K562 (cell line): ENCODE results near the gene ALCAM. TPM values are rescaled to one million over a fixed set of nuclear protein-coding genes. Genes with fewer than 3 reads are reported as not detected.

Source experiments
- ATAC-seq: fragments of 200-7000 bp; cut with Tn5 transposase; 3 replicates; pipeline ENCODE4 v1.9.1; 2020; ENCODE audit warnings: moderate library complexity
- BruUV-seq: library from RNA; stranded (reverse); fragments of 400-500 nt; replicated peaks from 2 replicates; lab custom pipeline; 2021; lab: Mats Ljungman, UMichigan
- CTCF ChIA-PET: fragments of 300-600 bp; formaldehyde crosslinking; extraction: SDS; loops from one replicate; lab custom pipeline; 2021; ENCODE audit warnings: low intra/inter-chr PET ratio; lab: Yijun Ruan, JAX
- POLR2A ChIA-PET: fragments of 300-600, 350-650 bp; sonication (Branson Sonifier 250); formaldehyde crosslinking; extraction: SDS; loops from one replicate; lab custom pipeline; 2021; ENCODE audit warnings: antibody characterized with exemption, inconsistent platforms; lab: Yijun Ruan, JAX
- DNase-seq, 4 experiments: peaks; one replicate each; pipeline versions ENCODE4 v3.0.0 to v3.0.0-alpha.2; 2011 to 2018; ENCODE audit warnings: low spot score in 3 of 4, mixed read lengths in 3 of 4; ENCODE audit errors: extremely low read depth in 1 of 4
- FAIRE-seq: peaks from 2 replicates; lab custom pipeline; 2011; peaks lifted over from hg19 to GRCh38; lab: Jason Lieb, UNC
- H2AFZ ChIP-seq: 2 replicates; pipeline ENCODE4 v1.6.0; 2011; ENCODE audit warnings: low read depth, low read length, control low read depth, inconsistent platforms
- H3K27ac ChIP-seq: fragments of 200-600 bp; 3 replicates; pipeline ENCODE4 v1.8.0; 2011; ENCODE audit warnings: low read depth, mild to moderate bottlenecking, control low read depth, inconsistent platforms, low read length, moderate library complexity, mixed read lengths; ENCODE audit errors: extremely low read depth
- H3K27me3 ChIP-seq, 2 experiments: fragments of 300-600 bp in 1 of 2; 2 replicates in 1 of 2; 3 replicates in 1 of 2; pipeline versions ENCODE4 v1.6.0 to v1.8.0; 2011; ENCODE audit warnings: inconsistent platforms in 2 of 2, low read length in 2 of 2, mild to moderate bottlenecking in 1 of 2, mixed read lengths in 1 of 2, moderate library complexity in 1 of 2; ENCODE audit not compliant: control insufficient read depth in 2 of 2, insufficient read depth in 2 of 2
- H3K36me3 ChIP-seq: fragments of 300-600 bp; 3 replicates; pipeline ENCODE4 v1.8.0; 2011; ENCODE audit warnings: mild to moderate bottlenecking, low read length, inconsistent platforms; ENCODE audit not compliant: control insufficient read depth, insufficient read depth
- H3K4me1 ChIP-seq, 2 experiments: fragments of 200-600 bp in 1 of 2; replicated peaks in 1 of 2; 2 replicates in 1 of 2; 3 replicates in 1 of 2; pipeline versions ENCODE4 v1.5.1 to v1.8.0; 2011; ENCODE audit warnings: inconsistent platforms in 2 of 2, low read length in 2 of 2, mild to moderate bottlenecking in 1 of 2, mixed read lengths in 1 of 2, moderate library complexity in 1 of 2; ENCODE audit not compliant: control insufficient read depth in 2 of 2, insufficient read depth in 2 of 2
- H3K4me2 ChIP-seq: 2 replicates; pipeline ENCODE4 v1.6.1; 2011; ENCODE audit warnings: low read length, control low read depth, inconsistent platforms, mixed read lengths; ENCODE audit not compliant: insufficient read depth
- H3K4me3 ChIP-seq: fragments of 200-600 bp; sonication (generic), shearing (Covaris generic); 2 replicates; pipeline ENCODE4 v1.5.1; 2016; ENCODE audit warnings: control low read depth, inconsistent platforms
- H3K79me2 ChIP-seq: fragments of 200-600 bp; 3 replicates; pipeline ENCODE4 v1.8.0; 2011; ENCODE audit warnings: low read length, inconsistent platforms; ENCODE audit not compliant: control insufficient read depth, insufficient read depth
- H3K9ac ChIP-seq, 2 experiments: 2 replicates each; pipeline versions ENCODE4 v1.6.0 to v1.6.1; 2011; ENCODE audit warnings: low read depth in 2 of 2, low read length in 2 of 2, control low read depth in 1 of 2, inconsistent platforms in 1 of 2, mild to moderate bottlenecking in 1 of 2, mixed read lengths in 1 of 2; ENCODE audit not compliant: insufficient read depth in 1 of 2
- H3K9me1 ChIP-seq: one replicate; pipeline ENCODE4 v1.6.0; 2011; ENCODE audit warnings: inconsistent platforms, mild to moderate bottlenecking, low read length, moderate library complexity; ENCODE audit not compliant: control insufficient read depth, insufficient read depth
- H3K9me3 ChIP-seq: replicated peaks from 2 replicates; pipeline ENCODE4 v1.5.1; 2011; ENCODE audit warnings: low read depth, low read length, inconsistent platforms; ENCODE audit not compliant: control insufficient read depth, insufficient read depth
- H4K20me1 ChIP-seq: replicated peaks from 2 replicates; pipeline ENCODE4 v1.6.1; 2011; ENCODE audit warnings: low read length, inconsistent platforms, mixed read lengths; ENCODE audit not compliant: control insufficient read depth, insufficient read depth
- CREB1 ChIP-seq, 2 experiments: sonication (generic) in 1 of 2; formaldehyde crosslinking in 1 of 2; IDR thresholded peaks; 2 replicates each; pipeline versions ENCODE4 v1.6.1 to v1.8.0; 2012 to 2022; ENCODE audit warnings: inconsistent platforms in 1 of 2, mild to moderate bottlenecking in 1 of 2, missing genetic modification reagents in 1 of 2, moderate library complexity in 1 of 2
- KDM4B ChIP-seq, 2 experiments: fragments of 450-650 bp in 1 of 2; sonication (generic) in 1 of 2; IDR thresholded peaks; 2 replicates each; pipeline ENCODE4 v1.6.1; 2016 to 2017; ENCODE audit warnings: borderline replicate concordance in 2 of 2, antibody characterized with exemption in 1 of 2, low read depth in 1 of 2, mild to moderate bottlenecking in 1 of 2
- SMAD3 ChIP-seq: fragments of 450-650 bp; formaldehyde crosslinking; conservative IDR thresholded peaks from 2 replicates; pipeline ENCODE4 v1.4.0; 2020; ENCODE audit warnings: mild to moderate bottlenecking
- SNIP1 ChIP-seq: fragments of 450-650 bp; IDR thresholded peaks from 2 replicates; pipeline ENCODE4 v1.7.1; 2017; ENCODE audit warnings: low read depth, mild to moderate bottlenecking
- TSC22D4 ChIP-seq: fragments of 450-650 bp; IDR thresholded peaks from 2 replicates; pipeline ENCODE4 v1.6.1; 2016; ENCODE audit warnings: missing genetic modification characterization, missing biosample characterization, control low read depth
- ZNF124 ChIP-seq: sonication (generic); formaldehyde crosslinking; IDR thresholded peaks from 2 replicates; pipeline ENCODE4 v1.8.1; 2022; ENCODE audit warnings: missing genetic modification reagents
- whole genome bisulfite sequencing: fragments of 100-300 bp; shearing (Covaris generic); methylation state at CpG from one replicate; pipeline ENCODE4 v1.1.6; 2016; ENCODE audit warnings: low coverage, mixed read lengths; ENCODE audit not compliant: insufficient coverage; ENCODE audit errors: missing lambda C conversion rate; 5-methylcytosine and 5-hydroxymethylcytosine counted together
- in situ Hi-C: fragments of 300-500 bp; cut with MboI; formaldehyde crosslinking; loops from 4 replicates; pipeline ENCODE4 v1.15.0; 2018; ENCODE audit warnings: inconsistent platforms, mixed read lengths
- intact Hi-C: fragments of 100-400 bp; cut with micrococcal nuclease; formaldehyde crosslinking; loops from 2 replicates; pipeline ENCODE4 v1.14.2; 2022
- polyA plus RNA-seq, 8 experiments: library from polyadenylated mRNA; depleted of rRNA in 4 of 8; stranded (reverse) in 5 of 8; unstranded in 3 of 8; fragments of >200 nt; fragmentation: Nextera tagmentation in 2 of 8; fragmentation: Illumina TruSeq in 1 of 8; extraction: Ambion mirVana in 2 of 8; extraction: Trizol in 1 of 8; gene quantifications; 2 replicates each; pipeline versions ENCODE4 v1.2.1 to v1.2.3, GENCODE V29; 2011 to 2014; ENCODE audit warnings: inconsistent platforms in 1 of 8, missing spikeins in 1 of 8
- total RNA-seq, 7 experiments: library from RNA; depleted of rRNA in 6 of 7; stranded (reverse); fragments of >200 nt in 6 of 7; fragmentation: Illumina TruSeq in 2 of 7; extraction: Trizol in 2 of 7; gene quantifications; 2 replicates each; pipeline versions ENCODE4 v1.2.1 to v1.2.3, GENCODE V29; 2011 to 2021; ENCODE audit warnings: low replicate concordance in 1 of 7

ALCAM gene
- total and polyA plus RNA-seq, 9 of the 15 experiments (the other 6 are each of a cell fraction or from before 2014, with no cell fraction given), result 0.03 to 0.98 (median 0.14) TPM; not detected in 1

DNA sequence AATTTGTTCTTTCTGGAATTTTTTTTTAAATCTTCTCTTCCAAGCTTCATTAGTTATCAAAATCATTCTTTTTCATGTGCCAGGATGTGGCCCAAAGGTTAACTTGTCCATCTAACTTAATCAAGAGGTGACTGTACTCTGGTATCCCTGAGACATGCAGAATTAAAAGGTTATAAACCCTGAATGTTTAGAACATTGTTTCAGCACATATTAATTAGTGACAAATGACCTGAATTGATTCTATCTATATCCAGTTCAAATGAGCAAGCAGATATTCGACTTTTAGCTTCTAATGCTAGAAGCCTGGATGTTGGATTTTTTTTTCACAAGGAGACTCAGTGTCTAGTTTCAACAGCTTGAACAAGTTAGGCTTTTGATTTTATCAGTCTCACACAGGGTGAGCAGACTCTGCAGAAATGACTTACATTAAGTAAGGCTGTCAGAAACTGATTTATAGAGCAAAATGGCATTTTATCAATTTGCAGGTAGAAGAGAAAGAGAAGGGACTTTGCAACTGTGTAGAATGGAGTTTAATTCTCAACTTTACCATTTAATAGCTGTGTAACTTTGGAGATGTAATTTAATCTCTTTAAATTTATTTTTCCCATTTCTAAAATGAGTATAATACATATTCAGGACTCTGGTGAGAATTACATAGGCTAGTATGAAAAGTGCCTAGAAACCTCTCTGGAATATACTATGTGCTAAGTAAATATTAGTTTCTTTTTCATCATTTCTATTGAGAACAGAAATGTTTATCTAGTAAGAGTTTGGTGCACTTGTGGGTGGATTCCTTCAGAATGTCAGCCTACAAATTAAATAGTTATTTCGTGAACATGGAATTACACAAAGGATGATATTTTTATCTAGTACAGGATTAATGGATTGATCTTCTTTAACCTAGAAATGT is 100.0 kb downstream of the ALCAM start:
- Histone ChIP-seq H3K9ac (no peak overlapping the region), H3K4me2 (no peak overlapping the region), H2AFZ (no peak overlapping the region), H4K20me1 (no peaks in the 10 kb centered on the region), H3K27me3 (no peaks in the 10 kb centered on the region), H3K36me3 (no peaks in the 10 kb centered on the region), H3K4me1 (no peaks in the 10 kb centered on the region), H3K27ac (no peak overlapping the region), H3K9me1 (no peaks in the 10 kb centered on the region), H3K9me3 (no peaks in the 10 kb centered on the region), H3K79me2 (no peaks in the 10 kb centered on the region), H3K4me3 (no peak overlapping the region)
- in situ Hi-C loops, result no loop called here
- WGBS, result 0% methylated on average over 2 of the region's 2 CpGs
- FAIRE-seq, result no peak
- no peak for DNase-seq
- intact Hi-C loops, result no loop called here
- no peak for ATAC-seq
- ChIA-PET CTCF (no interaction called here), POLR2A (no interaction called here)
- BruUV-seq, result no TSS peak
- TF ChIP-seq SMAD3 (CRISPR knock-in tag), result no peak
- TF ChIP-seq ZNF124, result no peak
- TF ChIP-seq TSC22D4 (tag), result no peak
- TF ChIP-seq CREB1 (IDR thresholded peaks at IDR 0.05), result no peak
- TF ChIP-seq CREB1 (CRISPR knock-in tag; IDR thresholded peaks at IDR 0.05), result no peak
- no peak for TF ChIP-seq KDM4B (IDR thresholded peaks at IDR 0.05; ENCODE audit: borderline replicate concordance in 2 of 2, low read depth in 1 of 2)
- no peak for TF ChIP-seq SNIP1
